Ishikawa (cell line): Measurements from ENCODE around the gene EEA1.

Experiments
- CEBPB ChIP-seq: IDR thresholded peaks from 2 replicates; pipeline ENCODE4 v1.6.1; 2012
- CREB1 ChIP-seq: IDR thresholded peaks from 2 replicates; pipeline ENCODE4 v1.6.1; 2012; ENCODE audit warnings: low read depth
- EGR1 ChIP-seq: IDR thresholded peaks from 2 replicates; pipeline ENCODE4 v1.6.1; 2012
- EP300 ChIP-seq: IDR thresholded peaks from 2 replicates; pipeline ENCODE4 v1.6.1; 2012; ENCODE audit warnings: borderline replicate concordance
- FOXM1 ChIP-seq: IDR thresholded peaks from 2 replicates; pipeline ENCODE4 v1.6.1; 2012; ENCODE audit warnings: low read depth, borderline replicate concordance
- NFIC ChIP-seq: IDR thresholded peaks from 2 replicates; pipeline ENCODE4 v1.6.1; 2012
- RAD21 ChIP-seq: IDR thresholded peaks from 2 replicates; pipeline ENCODE4 v1.6.1; 2012; ENCODE audit warnings: low read depth
- TAF1 ChIP-seq: IDR thresholded peaks from 2 replicates; pipeline ENCODE4 v1.6.1; 2012; ENCODE audit warnings: low read depth, mild to moderate bottlenecking
- TCF12 ChIP-seq: IDR thresholded peaks from 2 replicates; pipeline ENCODE4 v1.6.1; 2012; ENCODE audit warnings: low read depth
- TEAD4 ChIP-seq: IDR thresholded peaks from 2 replicates; pipeline ENCODE4 v1.6.1; 2012
- YY1 ChIP-seq: IDR thresholded peaks from 2 replicates; pipeline ENCODE4 v1.6.1; 2012; ENCODE audit warnings: low read depth
- ZBTB7A ChIP-seq: IDR thresholded peaks from 2 replicates; pipeline ENCODE4 v1.6.1; 2012; ENCODE audit warnings: low read depth
- TF ChIP-seq, protein P1 (sequence below): IDR thresholded peaks from 2 replicates; pipeline ENCODE4 v1.6.1; 2012
- TF ChIP-seq, protein P2 (sequence below): IDR thresholded peaks from 2 replicates; pipeline ENCODE4 v1.6.1; 2012; ENCODE audit warnings: low read depth, mild to moderate bottlenecking
- TF ChIP-seq, protein P3 (sequence below): IDR thresholded peaks from 2 replicates; pipeline ENCODE4 v1.6.1; 2012

Gene EEA1

DNA sequence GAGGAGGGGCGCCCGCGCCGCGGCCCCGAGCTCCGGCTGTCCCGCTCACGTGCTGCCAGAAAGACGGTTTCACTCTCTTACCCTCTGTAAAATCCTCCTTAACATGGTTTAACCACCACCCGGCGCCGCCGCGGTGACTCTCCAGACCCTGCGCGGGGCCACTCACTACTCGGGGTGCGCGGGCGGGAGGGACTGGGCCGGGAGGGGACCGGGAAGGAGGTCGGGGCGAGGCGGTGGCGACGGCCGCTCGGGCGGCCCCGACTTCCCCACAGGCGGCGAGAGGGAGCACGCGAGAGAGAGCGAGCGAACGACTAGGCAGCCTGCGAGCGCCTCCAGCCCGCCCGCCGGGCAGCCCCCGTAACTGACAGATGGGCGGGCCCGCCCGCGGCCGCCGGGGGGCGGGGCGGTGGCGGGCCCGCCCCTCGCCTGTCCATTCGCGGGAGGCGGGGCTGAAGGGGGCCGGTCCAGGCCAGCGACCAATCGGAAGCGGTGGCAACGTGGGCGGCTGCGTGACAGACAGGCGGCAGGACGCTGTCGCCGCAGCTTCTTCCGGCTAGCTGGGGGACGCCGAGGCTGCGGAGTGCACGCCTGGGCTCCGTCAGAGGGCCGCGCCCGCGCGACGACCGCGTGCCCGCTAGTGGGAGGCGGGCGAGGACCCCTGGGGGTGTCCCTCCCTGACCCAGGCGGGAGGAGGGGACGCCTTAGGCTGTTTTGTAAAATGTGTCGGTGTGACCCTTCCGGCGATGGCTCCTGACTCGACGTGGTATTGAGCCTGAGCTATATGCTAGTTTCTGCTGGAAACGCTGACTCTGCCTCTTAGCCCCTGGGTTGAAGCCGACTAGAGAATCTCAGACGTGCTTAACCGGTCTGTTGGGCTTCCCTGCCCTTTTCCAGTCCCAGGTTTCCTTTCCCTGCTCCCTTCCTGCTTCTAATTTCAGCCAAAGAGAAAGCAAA, at the start of gene EEA1:
EEA1 (minus strand) TSS at position 334 of the 954 bp plus-strand sequence; CDS start at position 105, 229 bp downstream.
- no peak for TF ChIP-seq CEBPB
- TF ChIP-seq EGR1, result peak; percentile 94
- 0 out of 2 replicates have a peak, but pooled peaks have one; percentile 28 for TF ChIP-seq YY1
- TF ChIP-seq FOXM1, result no peak
- peak; percentile 8; the same call in 1 of the 2 replicates for TF ChIP-seq EP300
- TF ChIP-seq ZBTB7A, result peak; percentile 65; the same call in 1 of the 2 replicates
- TF ChIP-seq, protein P1, sequence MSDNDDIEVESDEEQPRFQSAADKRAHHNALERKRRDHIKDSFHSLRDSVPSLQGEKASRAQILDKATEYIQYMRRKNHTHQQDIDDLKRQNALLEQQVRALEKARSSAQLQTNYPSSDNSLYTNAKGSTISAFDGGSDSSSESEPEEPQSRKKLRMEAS, result peak; percentile 99
- TF ChIP-seq TCF12, result peak; percentile 54
- TF ChIP-seq RAD21, result peak; percentile 15; the same call in 1 of the 2 replicates
- no peak for TF ChIP-seq TEAD4
- TF ChIP-seq CREB1, result peak; percentile 63
- peak; percentile 68 for TF ChIP-seq TAF1
- TF ChIP-seq NFIC, result peak; percentile 5; the same call in 1 of the 2 replicates
- TF ChIP-seq, protein P2, sequence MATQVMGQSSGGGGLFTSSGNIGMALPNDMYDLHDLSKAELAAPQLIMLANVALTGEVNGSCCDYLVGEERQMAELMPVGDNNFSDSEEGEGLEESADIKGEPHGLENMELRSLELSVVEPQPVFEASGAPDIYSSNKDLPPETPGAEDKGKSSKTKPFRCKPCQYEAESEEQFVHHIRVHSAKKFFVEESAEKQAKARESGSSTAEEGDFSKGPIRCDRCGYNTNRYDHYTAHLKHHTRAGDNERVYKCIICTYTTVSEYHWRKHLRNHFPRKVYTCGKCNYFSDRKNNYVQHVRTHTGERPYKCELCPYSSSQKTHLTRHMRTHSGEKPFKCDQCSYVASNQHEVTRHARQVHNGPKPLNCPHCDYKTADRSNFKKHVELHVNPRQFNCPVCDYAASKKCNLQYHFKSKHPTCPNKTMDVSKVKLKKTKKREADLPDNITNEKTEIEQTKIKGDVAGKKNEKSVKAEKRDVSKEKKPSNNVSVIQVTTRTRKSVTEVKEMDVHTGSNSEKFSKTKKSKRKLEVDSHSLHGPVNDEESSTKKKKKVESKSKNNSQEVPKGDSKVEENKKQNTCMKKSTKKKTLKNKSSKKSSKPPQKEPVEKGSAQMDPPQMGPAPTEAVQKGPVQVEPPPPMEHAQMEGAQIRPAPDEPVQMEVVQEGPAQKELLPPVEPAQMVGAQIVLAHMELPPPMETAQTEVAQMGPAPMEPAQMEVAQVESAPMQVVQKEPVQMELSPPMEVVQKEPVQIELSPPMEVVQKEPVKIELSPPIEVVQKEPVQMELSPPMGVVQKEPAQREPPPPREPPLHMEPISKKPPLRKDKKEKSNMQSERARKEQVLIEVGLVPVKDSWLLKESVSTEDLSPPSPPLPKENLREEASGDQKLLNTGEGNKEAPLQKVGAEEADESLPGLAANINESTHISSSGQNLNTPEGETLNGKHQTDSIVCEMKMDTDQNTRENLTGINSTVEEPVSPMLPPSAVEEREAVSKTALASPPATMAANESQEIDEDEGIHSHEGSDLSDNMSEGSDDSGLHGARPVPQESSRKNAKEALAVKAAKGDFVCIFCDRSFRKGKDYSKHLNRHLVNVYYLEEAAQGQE, result no peak
- TF ChIP-seq, protein P3, sequence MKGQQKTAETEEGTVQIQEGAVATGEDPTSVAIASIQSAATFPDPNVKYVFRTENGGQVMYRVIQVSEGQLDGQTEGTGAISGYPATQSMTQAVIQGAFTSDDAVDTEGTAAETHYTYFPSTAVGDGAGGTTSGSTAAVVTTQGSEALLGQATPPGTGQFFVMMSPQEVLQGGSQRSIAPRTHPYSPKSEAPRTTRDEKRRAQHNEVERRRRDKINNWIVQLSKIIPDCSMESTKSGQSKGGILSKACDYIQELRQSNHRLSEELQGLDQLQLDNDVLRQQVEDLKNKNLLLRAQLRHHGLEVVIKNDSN, result no peak

DNA sequence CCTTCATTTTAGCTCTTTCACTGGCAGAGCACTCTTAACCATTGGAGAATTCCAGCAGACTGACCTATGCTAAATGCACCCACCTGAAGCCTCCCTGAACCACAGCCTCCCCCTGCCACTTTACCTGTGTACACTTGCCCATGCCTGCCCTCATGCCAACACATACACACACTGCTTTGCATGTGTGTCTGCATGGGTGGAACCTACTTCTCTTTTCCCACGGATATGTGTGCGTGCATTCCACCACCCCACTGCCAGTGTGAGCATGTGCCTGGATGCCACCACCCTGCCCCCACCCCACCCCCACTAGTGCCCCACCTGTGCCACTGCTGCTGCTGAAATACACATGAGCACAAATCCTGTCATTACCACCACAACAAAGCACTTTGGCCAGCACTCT, 49.5 kb upstream of the EEA1 start:
- TF ChIP-seq YY1 (no peak), EP300 (no peak), TEAD4 (no peak), NFIC (no peak)

DNA sequence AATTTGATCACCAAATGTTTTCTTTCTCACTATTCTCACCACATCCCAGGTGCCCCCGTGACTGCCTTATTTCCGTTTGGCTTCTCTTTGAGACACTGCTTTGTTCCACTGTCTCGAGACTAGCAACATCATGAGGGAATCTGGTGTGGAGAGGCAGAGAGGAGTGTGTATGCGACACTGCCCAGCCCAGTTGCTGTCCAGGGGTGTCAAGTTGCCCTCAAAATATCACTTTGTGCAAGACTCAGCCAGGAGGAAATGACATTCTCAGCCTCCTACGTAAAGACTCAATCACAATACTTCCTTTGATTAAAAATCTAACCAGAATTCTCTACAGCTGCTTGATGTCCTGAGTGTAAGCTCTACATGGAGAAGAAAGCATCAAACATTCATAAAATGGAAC, 48.2 kb upstream of the EEA1 start:
- TF ChIP-seq, protein P2, result no peak
- no peak for TF ChIP-seq EP300
- TF ChIP-seq YY1, result no peak
- TF ChIP-seq TCF12, result no peak
- TF ChIP-seq NFIC, result no peak
- TF ChIP-seq, protein P3, result no peak
- no peak for TF ChIP-seq FOXM1
- no peak for TF ChIP-seq CEBPB
- no peak for TF ChIP-seq ZBTB7A
- TF ChIP-seq EGR1, result no peak
- no peak for TF ChIP-seq RAD21
- no peak for TF ChIP-seq CREB1
- TF ChIP-seq, protein P1, result no peak
- TF ChIP-seq TEAD4, result no peak
- TF ChIP-seq TAF1, result no peak

DNA sequence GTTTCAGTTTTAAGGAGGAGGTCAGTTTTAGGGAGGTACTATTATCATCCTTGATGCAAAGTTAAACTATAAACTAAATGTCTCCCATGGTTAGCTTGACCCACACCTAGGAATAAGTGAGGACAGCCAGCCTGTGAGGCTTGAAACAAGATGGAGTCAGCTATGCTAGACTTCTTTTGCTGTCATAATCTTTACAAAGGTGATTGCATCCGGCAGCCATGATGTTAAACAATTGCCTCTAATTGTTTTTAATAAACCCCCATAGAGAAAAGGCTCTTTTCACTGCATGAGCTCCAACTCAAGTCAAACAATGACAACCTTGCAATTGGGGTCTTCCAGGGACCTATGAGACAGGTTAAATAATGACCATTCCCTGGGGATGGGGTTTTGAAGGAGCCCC, 45.7 kb upstream of the EEA1 start:
- TF ChIP-seq, protein P3, result no peak
- TF ChIP-seq, protein P2, result no peak
- TF ChIP-seq TAF1 (no peak), EP300 (no peak), RAD21 (no peak), TCF12 (no peak), CREB1 (no peak), FOXM1 (no peak), YY1 (no peak), TEAD4 (no peak), NFIC (no peak), ZBTB7A (no peak), CEBPB (no peak), EGR1 (no peak)
- TF ChIP-seq, protein P1, result no peak
